Pancreas (tissue), 10 donors: ENCODE data around the gene NLRP14. TPM values are rescaled to one million over a fixed set of nuclear protein-coding genes. Genes with fewer than 3 reads are reported as not detected.

Source experiments
- ATAC-seq, 4 donors: fragments of 200-7000 bp; cut with Tn5 transposase; one replicate each; pipeline versions ENCODE4 v1.8.0 to v1.9.1; 2020; ENCODE audit warnings: mild to moderate bottlenecking in 4 of 4, moderate library complexity in 4 of 4
- DNase-seq, 6 donors: peaks; one replicate each; pipeline ENCODE4 v3.0.0-alpha.2; 2020
- FAIRE-seq: peaks from 2 replicates; lab custom pipeline; 2012; peaks lifted over from hg19 to GRCh38; lab: Jason Lieb, UNC
- H3K27ac ChIP-seq, 4 donors: fragments of 200-600 bp; sonication (generic); 1 replicate in 3 of 4; 2 replicates in 1 of 4; pipeline versions ENCODE4 v1.5.0 to v1.8.0; 2020
- H3K27me3 ChIP-seq, 4 donors: fragments of 200-600 bp; one replicate each; pipeline ENCODE4 v1.8.0; 2021
- H3K36me3 ChIP-seq, 3 donors: fragments of 200-600 bp; sonication (generic) in 1 of 3; one replicate each; pipeline versions ENCODE4 v1.5.0 to v1.8.0; 2020 to 2021
- H3K4me1 ChIP-seq, 3 donors: fragments of 200-600 bp; one replicate each; pipeline ENCODE4 v1.8.0; 2021
- H3K4me3 ChIP-seq, 4 donors: fragments of 200-600 bp; sonication (generic) in 2 of 4; one replicate each; pipeline versions ENCODE4 v1.5.0 to v1.8.0; 2020 to 2021
- H3K9me3 ChIP-seq, 4 donors: fragments of 200-600 bp; one replicate each; pipeline ENCODE4 v1.8.0; 2021
- CTCF ChIP-seq, 4 donors: fragments of 200-600 bp; sonication (generic) in 3 of 4; IDR thresholded peaks; one replicate each; pipeline versions ENCODE4 v1.5.0 to v1.8.0; 2021; ENCODE audit warnings: antibody characterized with exemption in 4 of 4
- WGBS, 2 donors: extraction: QIAGEN DNeasy Blood & Tissue Kit; methylation state at CpG; one replicate each; pipeline ENCODE4 v1.1.7; 2013; 5-methylcytosine and 5-hydroxymethylcytosine counted together
- intact Hi-C, 3 donors: fragments of 100-400 bp; cut with DNase I; formaldehyde crosslinking; loops; one replicate each; pipeline versions ENCODE4 v1.11.1 to v1.14.2; 2022
- polyA plus RNA-seq, 2 donors: library from polyadenylated mRNA; stranded (reverse); fragments of 200-250 nt; gene quantifications; one replicate each; pipeline ENCODE4 v1.2.3, GENCODE V29; 2013
- total RNA-seq, 6 donors: library from RNA; stranded (reverse); fragmentation: NEBNext Ultra II Directional in 4 of 6; extraction: Animal tissue kit (Norgen Biotek cat#: 25700) in 4 of 6; gene quantifications; one replicate each; pipeline versions ENCODE4 v1.2.1 to v1.2.4, GENCODE V29; 2021 to 2023
- donor health status: healthy with polysubstance abuse.
- donor health status: DM: no; HTN: no; CAD: no; lungs with moderate emphysema.
- donor health status: DM: no; HTN: no; CAD: no.
- donor health status: control.
- donor health status: control.
- donor health status: Bipolar disorder and iron deficiency.
- donor health status: DM: yes; HTN: yes; CAD: no.
- donor health status: DM: no; HTN: no; CAD: no.
- donor health status: DM: no; HTN: no; CAD: no.
- donor health status: DM: yes; HTN: yes; CAD: no.

The NLRP14 gene
- total and polyA plus RNA-seq, 8 donors: 0.06 to 0.09 (median 0.07) TPM; not detected in 3

- FAIRE-seq (no peak), ATAC-seq (no peak), DNase-seq (no peak)
- H3K27me3 ChIP-seq: no peaks in the 10 kb centered on the region
- no peaks in the 10 kb centered on the region for H3K9me3 ChIP-seq
- WGBS, 2 donors: 51 to 52% methylated on average over 4 of the region's 4 CpGs
- no peak for TF ChIP-seq CTCF (IDR thresholded peaks at IDR 0.05)
- no peak overlapping the region for H3K4me3 ChIP-seq
- H3K36me3 ChIP-seq: no peaks in the 10 kb centered on the region
- intact Hi-C loops: no loop called here
- H3K4me1 ChIP-seq: no peaks in the 10 kb centered on the region
- no peak overlapping the region for H3K27ac ChIP-seq
These were observed 52.2 kb downstream of the NLRP14 start for GRCh38 chr11:7072401-7073028.

- intact Hi-C loops: no loop called here
- no peaks in the 10 kb centered on the region for H3K4me1 ChIP-seq
- FAIRE-seq (no peak), DNase-seq (peak in 1 of 6 donors; percentile 22), ATAC-seq (no peak)
- H3K36me3 ChIP-seq: no peaks in the 10 kb centered on the region
- H3K4me3 ChIP-seq: no peak overlapping the region
- no peak overlapping the region for H3K27ac ChIP-seq
- no peak for TF ChIP-seq CTCF (IDR thresholded peaks at IDR 0.05)
- no peaks in the 10 kb centered on the region for H3K27me3 ChIP-seq
- no peaks in the 10 kb centered on the region for H3K9me3 ChIP-seq
- WGBS, 2 donors: 53 to 62% methylated on average over 16 of the region's 16 CpGs
These were observed 56.8 kb downstream of the NLRP14 start for GRCh38 chr11:7077101-7077500.

- no peak for FAIRE-seq
- intact Hi-C loops: no loop called here
- no peaks in the 10 kb centered on the region for H3K36me3 ChIP-seq
These were observed 59.4 kb downstream of the NLRP14 start for GRCh38 chr11:7079545-7080135.

GRCh38 chr11:7080900-7081299 is 60.6 kb downstream of the NLRP14 start:
- intact Hi-C loops: no loop called here
- DNase-seq (no peak), FAIRE-seq (no peak), ATAC-seq (no peak)
- Histone ChIP-seq H3K9me3 (no peaks in the 10 kb centered on the region), H3K36me3 (no peaks in the 10 kb centered on the region), H3K27ac (no peak overlapping the region), H3K4me1 (no peaks in the 10 kb centered on the region), H3K27me3 (no peaks in the 10 kb centered on the region), H3K4me3 (no peak overlapping the region)
- no peak for TF ChIP-seq CTCF (IDR thresholded peaks at IDR 0.05)
- WGBS, 2 donors: 69 to 89% methylated on average over 4 of the region's 4 CpGs

More at GRCh38 chr11:7079545-7080135, 59.4 kb downstream of the NLRP14 start:
- Histone ChIP-seq H3K27ac (no peak overlapping the region), H3K4me3 (no peak overlapping the region), H3K4me1 (no peaks in the 10 kb centered on the region), H3K27me3 (no peaks in the 10 kb centered on the region), H3K9me3 (no peaks in the 10 kb centered on the region)
- no peak for DNase-seq
- TF ChIP-seq CTCF (IDR thresholded peaks at IDR 0.05): no peak
- no peak for ATAC-seq
- WGBS, 2 donors: 60 to 63% methylated on average over 7 of the region's 7 CpGs

GRCh38 chr11:7081441-7081840 is 61.2 kb downstream of the NLRP14 start:
- 49 to 68% methylated on average over 1 of the region's 1 CpG for WGBS, 2 donors
- FAIRE-seq (no peak), DNase-seq (no peak), ATAC-seq (no peak)
- Histone ChIP-seq H3K4me3 (no peak overlapping the region), H3K27ac (no peak overlapping the region), H3K36me3 (no peaks in the 10 kb centered on the region), H3K9me3 (no peaks in the 10 kb centered on the region), H3K4me1 (no peaks in the 10 kb centered on the region), H3K27me3 (no peaks in the 10 kb centered on the region)
- TF ChIP-seq CTCF (IDR thresholded peaks at IDR 0.05): no peak
- intact Hi-C loops: no loop called here
